Measurements from ENCODE around the gene TNFRSF13B. TPM values are rescaled to one million over a fixed set of nuclear protein-coding genes. Genes with fewer than 3 reads are reported as not detected.
"Not testable (repeated sequence)": the region's sequence is repeated elsewhere in the genome, so short reads cannot be mapped to it uniquely, and the experiment has no call there.

Gene TNFRSF13B
- total RNA-seq, 6 experiments from 2014 or later: not detected

GRCh38 chr17:16975744-16976625 lies 4.1 kb upstream of the TNFRSF13B start:
- H3K4me1 Mint-ChIP-seq (ENCODE audit: low read depth): peaks cover 46% of the 10 kb centered on the region
- H3K36me3 Mint-ChIP-seq (ENCODE audit: low read depth): no peaks in the 10 kb centered on the region
- peak overlapping the region; percentile 46; the same call in 1 of the 2 replicates for H3K4me3 Mint-ChIP-seq
- no peak overlapping the region for H3K27ac Mint-ChIP-seq
- TF ChIP-seq CTCF (IDR thresholded peaks at IDR 0.05): no peak
- H3K27me3 Mint-ChIP-seq (ENCODE audit: insufficient read depth): peaks cover 14% of the 10 kb centered on the region
- no peak for DNase-seq
- no peaks in the 10 kb centered on the region for H3K9me3 Mint-ChIP-seq

DNA sequence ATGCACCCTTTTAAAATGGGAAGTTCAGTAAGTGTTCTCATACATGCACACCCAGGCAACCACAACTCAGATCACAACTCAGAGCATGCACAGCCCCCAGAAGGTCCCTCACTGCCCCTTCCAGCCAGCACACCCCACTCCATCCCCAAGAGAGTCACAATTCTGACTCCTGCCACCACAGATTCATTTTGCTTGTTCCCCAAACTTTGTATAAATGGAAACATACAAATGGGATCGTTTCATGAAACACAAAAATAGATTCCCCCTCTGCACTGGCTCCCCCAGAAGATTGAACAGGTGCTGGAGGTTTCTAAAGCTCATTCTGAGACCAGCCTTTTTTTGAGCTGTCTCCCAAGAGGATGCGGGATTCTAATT lies 3.3 kb upstream of the TNFRSF13B start:
- Mint-ChIP-seq H3K27me3 (ENCODE audit: insufficient read depth) (peaks cover 14% of the 10 kb centered on the region), H3K9me3 (no peaks in the 10 kb centered on the region), H3K4me3 (no peak overlapping the region), H3K36me3 (ENCODE audit: low read depth) (no peaks in the 10 kb centered on the region), H3K4me1 (ENCODE audit: low read depth) (peaks cover 42% of the 10 kb centered on the region), H3K27ac (no peak overlapping the region)
- TF ChIP-seq CTCF (IDR thresholded peaks at IDR 0.05): no peak
- no peak for DNase-seq

- TF ChIP-seq CTCF (IDR thresholded peaks at IDR 0.05): no peak
These were observed 2.8 kb upstream of the TNFRSF13B start for GRCh38 chr17:16974569-16975276.

DNA sequence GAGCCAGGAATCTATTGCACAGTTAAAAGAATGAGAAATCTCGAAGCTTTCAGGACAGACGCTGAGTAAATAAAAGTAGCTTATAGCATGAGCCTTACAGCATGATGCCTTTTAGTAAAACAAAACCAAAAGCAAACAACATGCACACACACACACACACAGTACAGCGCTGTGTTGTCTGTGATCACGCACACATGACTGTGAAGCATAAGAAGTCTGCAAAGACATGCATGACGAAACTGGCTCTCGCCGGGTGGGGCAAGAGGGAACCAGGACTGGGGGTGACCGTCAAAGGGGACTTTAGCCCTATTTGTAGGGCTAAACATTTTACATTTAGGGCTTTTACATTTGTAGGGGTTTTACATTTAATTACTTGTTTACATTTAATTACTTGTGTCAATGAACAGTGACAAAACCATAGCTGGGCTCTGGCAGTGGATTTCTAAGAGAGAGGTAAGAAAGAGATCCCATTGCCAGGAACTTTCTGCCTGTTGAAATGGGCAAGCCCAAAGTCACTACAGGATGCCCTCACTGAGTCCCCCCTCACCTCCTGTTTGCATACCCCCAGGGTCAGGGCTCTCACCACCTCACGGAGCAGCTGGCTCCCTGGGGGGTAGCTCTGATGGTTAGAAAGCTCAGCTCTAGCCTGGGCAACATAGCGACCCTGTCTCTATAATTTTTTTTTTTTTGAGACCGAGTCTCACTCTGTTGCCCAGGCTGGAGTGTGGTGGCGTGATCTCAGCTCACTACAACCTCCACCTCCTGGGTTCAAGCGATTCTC lies 2.0 kb upstream of the TNFRSF13B start:
- DNase-seq: no peak
- Mint-ChIP-seq H3K4me3 (no peak overlapping the region), H3K27me3 (ENCODE audit: insufficient read depth) (peaks cover 23% of the 10 kb centered on the region), H3K4me1 (ENCODE audit: low read depth) (peaks cover 33% of the 10 kb centered on the region), H3K36me3 (ENCODE audit: low read depth) (no peaks in the 10 kb centered on the region), H3K27ac (no peak overlapping the region), H3K9me3 (no peaks in the 10 kb centered on the region)
- no peak for TF ChIP-seq CTCF (IDR thresholded peaks at IDR 0.05)

More at GRCh38 chr17:16974569-16975276, 2.8 kb upstream of the TNFRSF13B start:
- Mint-ChIP-seq H3K27me3 (ENCODE audit: insufficient read depth) (peaks cover 16% of the 10 kb centered on the region), H3K4me3 (no peak overlapping the region), H3K36me3 (ENCODE audit: low read depth) (no peaks in the 10 kb centered on the region), H3K27ac (no peak overlapping the region), H3K9me3 (no peaks in the 10 kb centered on the region), H3K4me1 (ENCODE audit: low read depth) (peaks cover 37% of the 10 kb centered on the region)
- no peak for DNase-seq

DNA sequence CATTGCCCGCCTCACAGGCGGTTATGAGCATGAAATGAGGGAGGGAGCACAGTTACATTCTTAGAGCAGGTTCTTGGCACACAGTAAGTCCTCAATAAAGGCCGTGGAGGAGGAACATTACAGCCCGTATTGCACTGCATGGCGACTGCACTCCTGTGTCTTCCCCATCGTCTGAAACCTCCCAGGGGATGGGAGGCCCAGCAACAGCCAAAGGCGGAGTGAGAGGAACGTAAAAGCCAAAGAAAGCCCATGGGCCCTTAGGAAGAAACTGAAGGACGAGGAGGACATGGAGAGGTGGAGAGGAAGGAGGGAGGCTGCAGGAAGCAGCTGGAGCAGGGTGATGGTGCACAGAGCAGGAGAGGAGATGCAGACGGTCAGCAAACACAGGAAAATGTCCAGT lies 1.1 kb upstream of the TNFRSF13B start:
- DNase-seq; H3K4me3 Mint-ChIP-seq; H3K36me3 Mint-ChIP-seq (ENCODE audit: low read depth); H3K9me3 Mint-ChIP-seq; H3K27ac Mint-ChIP-seq: not testable (repeated sequence)
- Mint-ChIP-seq H3K27me3 (ENCODE audit: insufficient read depth) (peaks cover 27% of the 10 kb centered on the region), H3K4me1 (ENCODE audit: low read depth) (peaks cover 25% of the 10 kb centered on the region)

Measured in HFFc6 (cell line).